ENCODE data around the gene CD33.
"Not testable (repeated sequence)": the region's sequence is repeated elsewhere in the genome, so short reads cannot be mapped to it uniquely, and the experiment has no call there.

Gene CD33

GRCh38 chr19:51210191-51210784 lies 14.6 kb upstream of the CD33 start:
- no peak for DNase-seq (ENCODE audit: low spot score)

GRCh38 chr19:51210874-51211361 lies 14.0 kb upstream of the CD33 start:
- DNase-seq (ENCODE audit: low spot score) = not testable (repeated sequence)

GRCh38 chr19:51211833-51212232 lies 13.0 kb upstream of the CD33 start:
- no peak for DNase-seq (ENCODE audit: low spot score)

GRCh38 chr19:51219307-51219706 lies 5.6 kb upstream of the CD33 start:
- no peak for DNase-seq (ENCODE audit: low spot score)

GRCh38 chr19:51219971-51220370 lies 4.9 kb upstream of the CD33 start:
- no peak for DNase-seq (ENCODE audit: low spot score)

- no peak for DNase-seq (ENCODE audit: low spot score)
Observed at GRCh38 chr19:51220996-51221395, 3.9 kb upstream of the CD33 start.

- no peak for DNase-seq (ENCODE audit: low spot score)
Observed at GRCh38 chr19:51224163-51224641, 678 bp upstream of the CD33 start.

GRCh38 chr19:51226067-51226466 lies 1.2 kb downstream of the CD33 start:
- DNase-seq (ENCODE audit: low spot score) = no peak

GRCh38 chr19:51227326-51227725 lies 2.4 kb downstream of the CD33 start:
- no peak for DNase-seq (ENCODE audit: low spot score)

- DNase-seq (ENCODE audit: low spot score) = no peak
Observed at GRCh38 chr19:51227966-51228365, 3.1 kb downstream of the CD33 start.

GRCh38 chr19:51240866-51241265 lies 16.0 kb downstream of the CD33 start:
- no peak for DNase-seq (ENCODE audit: low spot score)

GRCh38 chr19:51242881-51243630 lies 18.2 kb downstream of the CD33 start:
- DNase-seq (ENCODE audit: low spot score) = no peak

- DNase-seq (ENCODE audit: low spot score) = no peak
Observed at GRCh38 chr19:51246164-51246552, 21.3 kb downstream of the CD33 start.

- DNase-seq (ENCODE audit: low spot score) = no peak
Observed at GRCh38 chr19:51247972-51248590, 23.2 kb downstream of the CD33 start.

- DNase-seq (ENCODE audit: low spot score) = no peak
Observed at GRCh38 chr19:51250786-51251467, 26.0 kb downstream of the CD33 start, which contains the start of gene SIGLECL1. TSS of gene SIGLECL1 (plus strand) at chr19:51251080. CDS start at chr19:51264073, 12,993 bp downstream.

GRCh38 chr19:51251468-51251820 lies 26.6 kb downstream of the CD33 start:
- no peak for DNase-seq (ENCODE audit: low spot score)

- DNase-seq (ENCODE audit: low spot score) = no peak
Observed at GRCh38 chr19:51252306-51253079, 27.6 kb downstream of the CD33 start.

- DNase-seq (ENCODE audit: low spot score) = peak; percentile 4
Observed at GRCh38 chr19:51253088-51253806, 28.4 kb downstream of the CD33 start.

- DNase-seq (ENCODE audit: low spot score) = no peak
Observed at GRCh38 chr19:51256155-51256625, 31.3 kb downstream of the CD33 start.

GRCh38 chr19:51257471-51257870 lies 32.6 kb downstream of the CD33 start:
- DNase-seq (ENCODE audit: low spot score) = no peak
